HG03520 (cell line): ENCODE measurements around the gene TFF1.

Experiments
- ATAC-seq: cut with Tn5 transposase; IDR thresholded peaks from one replicate; pipeline ENCODE4 v1.9.1; 2021; ENCODE audit warnings: mild to moderate bottlenecking, moderate library complexity; ENCODE audit not compliant: unreplicated experiment

Gene TFF1

DNA sequence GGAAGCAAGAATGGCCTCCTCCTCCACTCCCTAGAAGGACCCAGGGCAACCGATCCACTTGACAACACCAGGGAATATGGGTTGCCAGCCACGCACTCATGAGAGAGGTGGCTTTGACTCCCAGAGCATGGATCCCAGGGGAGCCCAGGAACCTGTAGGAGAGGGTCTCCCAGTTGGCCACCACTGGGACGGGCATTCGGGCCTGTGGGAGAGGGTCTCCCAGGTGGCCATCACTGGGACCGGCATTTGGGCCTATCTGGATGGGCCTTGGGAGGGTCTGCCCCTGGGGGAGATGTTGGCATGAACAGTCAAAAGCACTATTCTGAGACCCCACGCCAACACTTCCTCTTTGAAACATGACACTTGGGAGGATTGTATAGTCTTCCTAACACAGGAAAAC, 565 bp downstream of the TFF1 start:
- ATAC-seq, result no peak

DNA sequence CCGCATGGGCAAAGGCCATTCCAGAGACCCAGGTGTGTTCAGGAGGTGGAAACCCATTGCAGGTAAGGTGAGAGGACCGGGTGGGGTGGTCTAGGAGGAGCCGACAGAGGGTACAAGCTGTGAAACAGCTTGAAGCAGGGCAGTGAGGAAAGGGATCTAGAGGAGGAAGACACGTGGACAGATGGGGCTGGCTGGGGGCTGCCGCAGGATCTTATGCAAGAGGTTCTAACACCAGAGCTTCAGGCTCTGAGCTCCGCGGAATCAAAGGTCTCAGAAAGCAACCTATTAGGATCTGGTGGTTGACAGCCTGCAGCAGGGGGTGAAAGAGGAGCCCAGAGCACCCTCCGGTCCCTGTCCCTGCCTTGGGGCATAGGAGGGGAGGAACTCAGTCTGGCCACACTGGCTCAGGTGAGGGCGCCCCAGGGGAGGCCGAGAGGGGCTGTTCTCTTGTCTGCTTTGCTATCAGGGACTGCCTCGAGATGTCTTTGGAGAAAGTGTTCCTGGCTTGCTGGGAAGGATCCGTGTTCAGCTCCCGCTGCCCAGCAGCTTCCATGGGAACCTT, 1.9 kb downstream of the TFF1 start:
- ATAC-seq, result no peak

DNA sequence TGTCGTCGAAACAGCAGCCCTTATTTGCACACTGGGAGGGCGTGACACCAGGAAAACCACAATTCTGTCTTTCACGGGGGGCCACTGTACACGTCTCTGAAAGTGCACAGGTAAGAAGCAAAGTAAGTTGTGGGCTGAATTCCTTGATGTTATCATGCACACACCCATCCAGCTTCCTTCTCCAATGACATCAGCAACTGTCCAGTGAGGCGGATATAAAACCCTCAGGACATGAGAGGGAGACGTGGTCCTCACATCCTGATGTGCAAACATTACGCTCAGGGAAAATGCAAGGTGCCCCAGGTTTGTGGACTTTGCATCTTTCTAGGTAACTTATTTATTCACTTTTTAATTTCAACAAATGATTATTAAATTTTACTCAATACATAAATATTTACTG, 3.0 kb downstream of the TFF1 start:
- no peak for ATAC-seq

DNA sequence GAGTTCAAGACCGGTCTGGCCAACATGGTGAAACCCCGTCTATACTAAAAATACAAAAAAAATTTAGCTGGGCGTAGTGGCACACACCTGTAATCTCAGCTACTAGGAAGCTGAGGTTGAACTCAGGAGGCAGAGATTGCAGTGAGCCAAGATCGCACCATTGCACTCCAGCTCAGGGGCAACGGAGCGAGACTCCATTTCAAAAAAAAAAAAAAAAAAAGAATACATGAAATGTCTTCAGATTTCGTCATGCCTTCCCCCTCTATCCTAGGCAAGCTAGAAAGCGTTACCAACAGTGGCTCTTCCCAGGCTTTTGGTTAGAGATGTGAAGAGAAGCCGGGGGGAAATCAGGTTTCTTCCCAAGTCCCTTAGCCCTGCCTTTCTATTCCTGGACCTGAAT, 3.6 kb downstream of the TFF1 start:
- no peak for ATAC-seq

DNA sequence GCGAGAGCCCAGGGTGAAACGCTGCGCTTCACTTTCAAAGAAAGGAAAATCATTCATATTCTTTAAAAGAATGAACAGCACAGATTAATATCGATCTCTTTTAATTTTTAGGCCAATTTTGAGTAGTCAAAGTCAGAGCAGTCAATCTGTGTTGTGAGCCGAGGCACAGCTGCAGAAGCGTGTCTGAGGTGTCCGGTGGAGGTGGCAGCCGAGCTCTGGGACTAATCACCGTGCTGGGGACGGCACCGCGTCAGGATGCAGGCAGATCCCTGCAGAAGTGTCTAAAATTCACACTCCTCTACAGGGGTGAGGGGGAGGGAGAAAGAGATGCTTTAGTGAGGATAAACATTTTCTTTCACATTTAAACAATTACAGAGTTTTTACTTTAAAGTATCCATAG, 4.1 kb downstream of the TFF1 start:
- no peak for ATAC-seq

DNA sequence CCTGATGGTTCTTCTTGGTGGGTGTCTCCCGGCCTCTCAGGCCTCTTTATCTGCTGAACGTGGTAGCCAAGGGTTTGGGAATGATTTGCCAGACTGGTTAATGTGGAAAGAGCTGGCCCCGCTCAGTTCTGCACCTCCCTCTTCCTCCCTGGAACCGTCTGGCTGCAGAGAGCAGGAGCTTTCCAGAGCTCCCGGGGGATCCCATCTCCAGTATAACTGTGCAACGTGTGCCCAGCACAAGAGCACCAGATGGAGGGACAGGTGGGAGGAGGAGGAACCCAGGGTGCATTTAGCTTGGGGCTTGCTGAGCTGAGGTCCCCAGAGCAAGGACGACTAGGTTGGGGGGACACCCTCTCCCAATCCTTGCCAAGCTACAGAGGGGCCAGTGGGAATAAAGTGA, 5.0 kb downstream of the TFF1 start:
- no peak for ATAC-seq

DNA sequence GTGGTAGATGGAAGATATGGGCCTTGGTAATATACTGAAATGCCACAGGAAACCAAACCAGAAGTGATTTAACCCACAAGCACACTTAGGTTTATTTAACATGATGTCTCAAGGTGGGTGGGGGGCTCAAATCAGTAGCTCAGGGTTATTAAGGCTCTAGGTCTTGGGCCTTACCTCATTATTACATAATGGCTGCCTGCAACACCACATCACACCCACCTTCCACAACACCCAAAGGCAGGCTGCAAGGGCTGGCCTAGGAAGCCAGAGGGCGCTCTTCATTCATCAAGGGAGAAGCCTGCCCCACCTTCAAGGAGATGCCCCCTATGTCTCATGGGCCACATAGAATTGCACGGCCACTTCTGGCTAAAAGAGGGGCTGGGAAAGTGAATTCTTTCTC, 6.0 kb downstream of the TFF1 start:
- ATAC-seq, result no peak

DNA sequence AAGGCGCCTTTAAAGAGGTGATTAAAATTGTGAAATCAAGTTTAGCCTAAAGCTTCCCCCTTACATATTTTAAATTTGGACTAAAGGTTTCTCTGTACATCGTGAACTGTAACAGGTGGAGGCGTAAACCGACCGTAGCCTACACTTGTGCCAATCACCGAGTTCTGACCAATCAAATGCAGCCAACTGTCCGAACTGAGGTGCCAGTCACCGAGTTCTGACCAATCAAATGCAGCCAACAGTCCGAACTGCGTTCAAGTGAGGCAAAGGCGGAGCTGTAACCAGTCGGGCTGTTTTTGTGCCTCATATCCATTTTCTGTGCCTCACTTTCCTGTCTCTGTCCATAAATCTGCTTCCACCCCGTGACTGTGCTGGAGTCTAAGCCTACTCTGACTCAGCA, 7.4 kb downstream of the TFF1 start:
- no peak for ATAC-seq

DNA sequence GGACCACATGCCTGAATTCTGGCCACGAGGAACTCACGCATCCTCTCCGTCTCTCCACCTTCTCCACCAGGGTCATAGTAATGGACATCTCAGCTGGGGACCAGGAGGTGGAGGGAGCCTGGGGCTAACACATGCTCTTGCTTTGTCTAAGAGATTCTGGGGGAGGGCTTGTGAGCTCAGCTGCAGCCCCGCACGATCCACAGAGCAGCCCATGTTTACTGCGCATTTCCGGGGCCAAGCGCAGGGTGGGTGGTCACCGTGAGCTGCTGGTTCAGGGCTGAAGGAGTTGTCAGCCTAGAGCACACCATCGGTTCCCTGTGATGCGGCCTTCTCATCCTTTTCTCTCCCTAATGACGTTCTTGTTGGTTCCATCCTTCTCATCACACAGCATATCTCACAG, 8.1 kb downstream of the TFF1 start:
- ATAC-seq, result no peak

DNA sequence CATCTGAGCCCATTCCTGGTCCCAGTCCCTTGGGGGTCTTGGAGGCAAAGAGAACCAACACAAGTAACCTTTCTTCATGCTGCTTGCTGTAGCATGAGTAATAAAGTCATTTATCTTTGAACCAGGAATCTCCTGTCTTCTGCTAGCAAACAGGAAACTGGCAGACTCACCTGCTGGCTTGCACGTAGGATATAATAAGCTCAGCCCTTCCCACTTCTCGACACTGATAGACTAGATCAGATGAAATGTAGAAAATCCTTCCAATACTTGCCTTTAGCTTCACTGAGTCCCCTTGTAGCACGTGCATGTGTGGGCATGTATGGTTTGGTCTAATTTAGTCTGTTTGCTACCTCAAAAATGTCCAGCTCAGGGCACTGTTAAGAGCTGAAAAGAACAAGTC, 9.0 kb downstream of the TFF1 start:
- ATAC-seq, result no peak

DNA sequence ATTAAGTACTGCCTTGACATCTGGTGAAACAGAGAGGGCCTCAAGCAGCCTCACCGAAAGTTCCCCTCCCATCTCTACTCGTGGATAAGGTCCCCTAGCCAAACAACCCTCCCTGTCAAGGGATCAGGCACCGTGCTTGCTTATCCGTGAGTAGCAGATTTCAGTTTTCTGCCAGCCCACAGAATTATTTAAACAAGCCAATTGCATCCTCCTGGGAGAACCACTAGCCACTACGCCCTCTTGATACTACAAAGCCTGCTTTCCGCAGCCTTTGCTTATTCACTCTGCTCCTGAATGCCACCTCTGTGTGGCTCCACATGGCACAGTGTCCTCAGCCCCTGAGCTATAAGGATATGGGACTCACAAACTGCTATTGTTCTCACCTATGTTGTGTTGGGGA, 9.7 kb downstream of the TFF1 start:
- no peak for ATAC-seq

DNA sequence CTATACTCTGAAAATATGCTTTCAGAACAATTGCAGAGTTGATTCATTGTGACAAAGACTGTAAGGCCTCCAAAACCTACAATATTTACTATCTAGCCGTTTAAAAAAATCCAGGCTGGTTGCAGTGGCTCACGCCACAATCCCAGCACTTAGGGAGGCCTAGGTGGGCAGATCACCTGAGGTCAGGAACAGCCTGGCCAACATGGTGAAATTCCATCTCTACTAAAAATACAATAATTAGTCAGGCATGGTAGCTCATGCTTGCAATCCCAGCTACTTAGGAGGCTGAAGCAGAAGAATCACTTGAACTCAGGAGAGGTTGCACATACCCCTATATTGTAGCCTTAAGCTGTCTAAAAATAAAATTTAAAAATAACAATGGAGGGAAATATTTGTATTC, 10.3 kb downstream of the TFF1 start:
- no peak for ATAC-seq

DNA sequence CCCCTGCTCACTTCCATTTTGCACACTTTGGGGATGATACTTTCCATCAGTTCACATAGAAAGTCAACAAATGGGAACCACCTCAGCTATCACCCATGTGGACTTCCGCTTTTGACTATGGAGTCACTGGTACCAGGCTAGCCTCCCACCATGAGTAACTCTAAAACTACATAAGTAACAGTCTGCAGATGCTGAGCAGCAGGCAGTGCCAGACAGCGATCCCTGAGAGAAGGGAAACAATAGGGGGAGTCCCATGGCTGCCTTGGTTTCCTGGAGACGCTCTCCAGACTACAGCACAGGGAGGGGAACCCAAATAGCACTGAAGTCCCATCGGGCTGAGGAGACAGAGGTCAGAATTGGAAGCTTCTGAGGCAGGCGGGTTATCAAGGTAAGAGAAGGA, 12.7 kb downstream of the TFF1 start:
- no peak for ATAC-seq

DNA sequence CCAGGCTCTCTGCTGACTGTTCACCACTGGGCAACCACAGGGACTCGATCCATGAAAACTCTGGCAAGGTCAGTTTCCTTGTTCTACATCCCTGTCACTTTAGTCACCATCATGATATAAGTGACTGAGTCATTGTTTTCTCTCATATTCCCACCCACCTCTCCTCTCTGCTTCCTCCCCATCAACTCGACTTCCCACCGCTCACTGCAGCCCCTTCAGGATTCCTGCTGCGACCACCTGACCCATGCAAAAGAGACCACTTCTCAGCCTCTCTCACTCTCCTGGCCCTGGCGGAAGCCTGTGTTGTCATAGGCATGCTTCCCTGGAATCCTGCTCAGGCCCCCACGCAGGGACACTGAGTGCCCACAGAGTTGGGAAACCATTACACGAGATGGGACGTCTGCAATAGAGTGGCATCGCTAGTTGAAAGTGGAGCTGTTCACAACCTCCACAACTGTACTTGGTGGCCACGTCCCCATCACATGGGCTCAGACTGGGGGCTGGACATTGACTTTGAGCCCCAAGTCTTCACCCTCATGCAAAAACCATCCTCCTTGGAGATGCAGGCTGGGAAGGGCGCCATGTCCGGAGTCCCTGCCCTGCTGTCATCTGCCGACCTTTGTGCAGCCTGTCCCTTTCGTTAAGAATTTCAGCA, 13.8 kb downstream of the TFF1 start:
- ATAC-seq, result no peak

DNA sequence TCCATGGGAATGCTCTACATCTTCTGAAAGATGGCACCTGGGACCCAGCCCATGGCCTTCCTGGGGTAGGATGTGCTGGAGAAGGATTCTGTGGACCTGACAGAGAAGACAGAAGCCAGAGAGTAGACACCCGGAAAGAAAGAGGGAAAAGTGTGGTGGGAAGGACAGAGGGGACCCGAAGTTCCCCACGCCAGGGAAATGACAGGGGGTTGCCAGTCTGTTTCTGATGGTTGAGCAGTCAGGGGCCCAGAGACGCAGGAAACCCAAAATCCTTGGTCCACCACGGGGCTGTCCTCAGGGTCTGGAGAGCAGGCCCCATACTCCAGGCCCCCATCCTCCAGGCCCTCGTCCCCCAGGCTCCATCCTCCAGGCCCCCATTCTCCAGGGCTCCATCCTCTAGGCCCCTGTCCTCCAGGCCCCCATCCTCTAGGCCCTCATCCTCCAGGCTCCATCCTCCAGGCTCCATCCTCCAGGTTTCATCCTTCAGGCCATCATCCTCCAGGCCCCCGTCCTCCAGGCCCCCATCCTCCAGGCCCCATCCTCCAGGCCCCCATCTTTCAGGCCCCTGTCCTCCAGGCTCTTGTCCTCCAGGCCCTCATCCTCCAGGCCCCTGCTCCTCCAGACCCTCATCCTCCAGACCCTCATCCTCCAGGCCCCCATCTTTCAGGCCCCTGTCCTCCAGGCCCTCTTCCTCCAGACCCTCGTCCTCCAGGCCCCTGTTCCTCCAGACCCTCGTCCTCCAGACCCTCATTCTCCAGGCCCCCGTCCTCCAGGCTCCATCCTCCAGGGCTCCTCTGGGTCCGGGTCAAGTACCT, 14.5 kb downstream of the TFF1 start:
- ATAC-seq, result no peak

DNA sequence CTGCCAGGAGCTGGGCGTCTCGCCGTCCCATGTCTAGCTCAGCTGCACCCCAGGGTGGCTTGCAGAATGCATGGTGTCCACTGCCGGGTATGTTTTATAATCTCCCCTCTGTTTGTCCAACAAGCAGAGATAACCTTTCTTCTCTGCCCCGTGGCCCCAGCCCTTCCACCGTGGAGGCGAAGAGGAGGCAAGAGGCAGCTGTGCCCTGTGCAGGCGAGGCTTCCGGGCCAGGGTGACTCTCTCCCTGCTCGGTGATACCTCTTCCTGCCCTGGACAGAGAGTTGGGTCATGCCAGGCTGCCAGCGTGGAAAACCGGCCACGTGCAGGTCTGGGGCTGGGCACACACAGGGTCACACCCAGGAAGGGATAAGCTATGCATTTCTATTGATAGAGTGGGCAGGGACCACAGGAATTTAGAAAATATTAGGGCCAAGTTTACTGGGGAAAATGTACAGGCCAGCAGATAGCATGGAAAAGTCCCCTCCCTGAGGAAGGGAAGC, 15.4 kb downstream of the TFF1 start, which contains the start of gene TFF2:
Gene TFF2 (minus strand): TSS at position 68 of the 500 bp plus-strand sequence. CDS start 37 bp downstream, at position 31.
- ATAC-seq, result no peak

DNA sequence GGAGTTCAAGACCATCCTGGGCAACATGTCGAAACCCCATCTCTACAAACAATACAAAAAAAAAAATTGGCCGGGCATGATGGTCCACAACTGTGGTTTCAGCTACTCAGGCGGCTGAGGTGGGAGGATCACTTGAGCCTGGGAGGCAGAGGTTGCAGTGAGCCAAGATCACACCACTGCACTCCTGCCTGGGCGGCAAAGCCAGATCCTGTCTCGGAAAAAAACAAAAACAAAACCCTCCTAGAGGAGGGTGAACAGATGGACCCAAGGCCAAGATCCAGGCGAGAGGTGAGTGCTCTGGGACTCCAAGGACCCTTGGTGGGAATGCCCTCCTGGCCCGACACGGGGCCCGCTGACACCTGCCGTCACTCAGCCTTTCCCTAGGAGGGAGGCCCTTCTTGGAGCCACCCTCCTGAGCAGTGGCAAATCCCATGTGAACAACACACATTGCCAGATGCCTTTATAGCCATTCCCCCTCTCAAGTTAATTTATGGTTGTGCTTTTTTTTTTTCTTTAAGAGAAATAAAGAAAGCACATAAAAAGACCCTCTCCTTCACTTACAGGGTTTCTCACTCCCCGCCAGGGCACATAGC, 15.9 kb downstream of the TFF1 start:
- ATAC-seq, result no peak

DNA sequence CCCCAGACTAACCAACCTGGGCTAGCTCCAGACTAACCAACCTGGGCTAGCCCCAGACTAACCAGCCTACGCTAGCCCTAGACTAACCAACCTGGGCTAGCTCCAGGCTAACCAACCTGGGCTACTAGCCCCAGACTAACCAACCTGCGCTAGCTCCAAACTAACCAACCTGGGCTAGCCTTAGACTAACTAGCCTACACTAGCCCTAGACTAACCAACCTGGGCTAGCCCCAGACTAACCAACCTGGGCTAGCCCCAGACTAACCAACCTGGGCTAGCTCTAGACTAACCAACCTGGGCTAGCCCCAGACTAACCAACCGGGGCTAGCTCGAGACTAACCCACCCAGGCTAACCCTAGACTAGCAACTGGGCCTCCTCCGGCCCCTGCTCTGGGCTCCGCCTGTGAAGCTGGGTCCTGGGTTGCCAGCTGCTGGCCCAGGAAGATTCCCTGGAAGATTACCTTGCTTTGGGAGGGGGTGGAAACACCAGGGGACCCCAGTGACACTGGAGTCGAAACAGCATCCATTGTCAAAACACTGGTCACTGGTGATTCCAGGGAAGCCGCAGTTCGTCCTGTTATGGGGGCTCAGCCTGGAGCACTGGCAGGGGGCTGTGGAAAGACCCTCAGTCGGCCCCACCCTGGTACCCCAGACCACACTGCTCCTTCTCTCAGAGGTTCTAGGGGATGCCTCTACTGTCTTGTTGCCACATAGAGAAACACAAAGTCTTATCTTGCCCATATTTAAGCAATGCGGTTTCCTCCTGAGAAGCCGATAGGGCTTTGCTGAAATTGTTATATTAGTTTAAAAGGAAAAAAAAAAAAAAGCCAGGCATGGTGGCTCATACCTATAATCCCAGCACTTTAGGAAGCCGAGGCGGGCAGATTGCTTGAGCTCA, 16.7 kb downstream of the TFF1 start:
- ATAC-seq, result no peak

DNA sequence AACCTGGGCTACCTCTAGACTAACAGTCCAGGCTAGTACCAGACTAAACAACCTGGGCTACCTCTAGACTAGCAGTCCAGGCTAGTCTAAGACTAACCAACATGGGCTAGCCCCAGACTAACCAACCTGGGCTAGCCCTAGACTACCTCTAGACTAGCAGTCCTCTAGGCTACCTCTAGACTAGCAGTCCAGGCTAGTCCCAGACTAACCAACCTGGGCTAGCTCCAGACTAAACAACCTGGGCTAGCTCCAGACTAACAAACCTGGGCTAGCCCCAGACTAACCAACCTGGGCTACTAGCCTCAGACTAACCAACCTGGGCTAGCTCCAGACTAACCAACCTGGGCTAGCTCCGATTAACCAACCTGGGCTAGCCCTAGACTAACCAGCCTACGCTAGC, 17.6 kb downstream of the TFF1 start:
- no peak for ATAC-seq

DNA sequence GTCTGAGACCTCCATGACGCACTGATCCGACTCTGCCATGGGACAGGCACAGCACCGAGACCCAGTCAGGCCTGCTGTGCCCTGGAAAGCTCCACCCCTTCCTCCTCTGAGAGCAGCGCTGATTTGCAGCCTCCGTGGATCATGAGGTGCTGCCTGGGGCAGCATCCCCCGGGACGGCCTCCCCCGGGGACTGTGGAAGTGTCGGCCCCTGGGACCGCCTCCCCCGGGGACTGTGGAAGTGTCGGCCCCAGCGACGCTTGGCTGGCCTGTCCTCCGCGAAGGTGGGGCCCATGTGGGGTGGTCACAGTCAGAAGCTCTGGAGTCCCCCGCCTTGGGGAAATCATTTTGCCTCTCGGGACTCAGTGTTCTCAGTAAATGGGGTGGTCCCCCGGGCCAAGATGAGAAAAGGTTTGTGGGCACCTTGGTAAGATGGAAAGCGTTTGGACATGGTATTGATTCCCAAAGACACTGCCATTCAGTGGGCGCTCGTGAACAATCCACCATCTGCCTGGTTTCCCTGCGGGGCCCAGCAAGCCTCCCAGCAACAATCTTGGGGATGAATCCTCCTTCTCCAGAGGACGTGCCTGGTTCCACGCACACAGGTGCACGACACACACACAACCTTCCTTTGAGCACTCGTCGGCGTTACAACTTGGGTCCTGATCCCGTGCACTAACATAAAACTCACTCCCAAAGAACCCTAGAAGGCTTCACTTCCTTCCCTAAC, 18.6 kb downstream of the TFF1 start:
- ATAC-seq, result no peak
